Frontal cortex (tissue), 4 donors: ENCODE results near the gene GTF2A2. TPM values are rescaled to one million over a fixed set of nuclear protein-coding genes. Genes with fewer than 3 reads are reported as not detected.
A peak's percentile ranks its signal among the peaks of the same experiment; 100 is the strongest.
"Not testable (repeated sequence)": the region's sequence is repeated elsewhere in the genome, so short reads cannot be mapped to it uniquely, and the experiment has no call there.

Source experiments
- DNase-seq, 2 donors: peaks; one replicate each; pipeline ENCODE4 v3.0.0; 2012; ENCODE audit warnings: low spot score in 2 of 2
- FAIRE-seq: peaks from 2 replicates; lab custom pipeline; 2012; peaks lifted over from hg19 to GRCh38; lab: Jason Lieb, UNC
- total RNA-seq: library from RNA; depleted of rRNA; stranded (reverse); fragments of >200 nt; gene quantifications from one replicate; pipeline ENCODE4 v1.2.3, GENCODE V29; 2014
- donor health status: control.
- donor health status: control.
- donor health status: control.

The GTF2A2 gene
- total RNA-seq: 28.1 TPM

- FAIRE-seq (peak; percentile 34), DNase-seq (peak; percentile 90 to 95)
Observed at GRCh38 chr15:59656897-59657634, at the start of gene GTF2A2. Gene GTF2A2 (minus strand): TSS chr15:59657515. CDS start chr15:59652277, 5,238 bp downstream.

- no peak for DNase-seq
- FAIRE-seq: no peak
Observed at GRCh38 chr15:59703979-59704796, 46.9 kb upstream of the GTF2A2 start.

- FAIRE-seq (no peak), DNase-seq (no peak)
Observed at GRCh38 chr15:59702351-59702750, 45.0 kb upstream of the GTF2A2 start.

GRCh38 chr15:59701880-59702279 is 44.6 kb upstream of the GTF2A2 start:
- FAIRE-seq: no peak
- DNase-seq: no peak

GRCh38 chr15:59699810-59700431 is 42.6 kb upstream of the GTF2A2 start:
- FAIRE-seq (no peak), DNase-seq (no peak)

GRCh38 chr15:59698065-59698464 is 40.8 kb upstream of the GTF2A2 start:
- DNase-seq, FAIRE-seq: not testable (repeated sequence)

GRCh38 chr15:59696332-59696731 is 39.0 kb upstream of the GTF2A2 start:
- no peak for DNase-seq

GRCh38 chr15:59694779-59695178 is 37.5 kb upstream of the GTF2A2 start:
- FAIRE-seq: no peak
- DNase-seq: no peak

More at GRCh38 chr15:59696332-59696731, 39.0 kb upstream of the GTF2A2 start:
- FAIRE-seq: no peak

- DNase-seq (peak in 1 of 2 donors; percentile 16), FAIRE-seq (peak; percentile 65)
Observed at GRCh38 chr15:59691194-59691805, 34.0 kb upstream of the GTF2A2 start.

GRCh38 chr15:59689626-59690236 is 32.4 kb upstream of the GTF2A2 start:
- DNase-seq (no peak), FAIRE-seq (no peak)

- DNase-seq (peak; percentile 89), FAIRE-seq (no peak)
Observed at GRCh38 chr15:59688782-59689625, 31.7 kb upstream of the GTF2A2 start, which contains the start of gene BNIP2. Gene BNIP2 (minus strand): TSS chr15:59689320. CDS start chr15:59682457, 6,863 bp downstream.

- FAIRE-seq (no peak), DNase-seq (no peak)
Observed at GRCh38 chr15:59688423-59688781, 31.1 kb upstream of the GTF2A2 start.

- DNase-seq (no peak), FAIRE-seq (no peak)
Observed at GRCh38 chr15:59687836-59688235, 30.5 kb upstream of the GTF2A2 start.

- no peak for FAIRE-seq
Observed at GRCh38 chr15:59686389-59686788, 29.1 kb upstream of the GTF2A2 start.

GRCh38 chr15:59685737-59686297 is 28.5 kb upstream of the GTF2A2 start:
- FAIRE-seq (no peak), DNase-seq (peak in 1 of 2 donors; percentile 13)

More at GRCh38 chr15:59686389-59686788, 29.1 kb upstream of the GTF2A2 start:
- DNase-seq: no peak

- DNase-seq (no peak), FAIRE-seq (no peak)
Observed at GRCh38 chr15:59680870-59681269, 23.6 kb upstream of the GTF2A2 start.

- FAIRE-seq (no peak), DNase-seq (no peak)
Observed at GRCh38 chr15:59680346-59680745, 23.0 kb upstream of the GTF2A2 start.

- DNase-seq (no peak), FAIRE-seq (no peak)
Observed at GRCh38 chr15:59678620-59679019, 21.3 kb upstream of the GTF2A2 start.
